Natural killer cell treated with Interleukin-12 subunit alpha and Interleukin-12 subunit beta and Interleukin-15 and Interleukin-18, amount 100 ng/mL, for 72 hours (primary cell): ENCODE measurements around the gene TXNL1. TPM values are rescaled to one million over a fixed set of nuclear protein-coding genes. Genes with fewer than 3 reads are reported as not detected.

Experiments
- ATAC-seq, 2 donors: fragments of 150-1000 bp; cut with Tn5 transposase in 1 of 2; sonication (Bioruptor Pico), chemical (Tn5 transposase) in 1 of 2; 2 replicates each; pipeline ENCODE4 v1.10.0; 2021
- DNase-seq: peaks from one replicate; pipeline ENCODE4 v3.0.0; 2022; ENCODE audit warnings: low spot score
- H3K27ac Mint-ChIP-seq, 2 donors: 1 replicate in 1 of 2; 2 replicates in 1 of 2; pipeline ENCODE4 v1.8.0; 2022; ENCODE audit warnings: mixed read lengths in 2 of 2, mild to moderate bottlenecking in 1 of 2, moderate library complexity in 1 of 2
- H3K27me3 Mint-ChIP-seq, 2 donors: 1 replicate in 1 of 2; 2 replicates in 1 of 2; pipeline ENCODE4 v1.8.0; 2022; ENCODE audit warnings: mixed read lengths in 2 of 2
- H3K36me3 Mint-ChIP-seq: one replicate; pipeline ENCODE4 v1.8.0; 2022; ENCODE audit warnings: mixed read lengths
- H3K4me1 Mint-ChIP-seq, 2 donors: 1 replicate in 1 of 2; 2 replicates in 1 of 2; pipeline ENCODE4 v1.8.0; 2022; ENCODE audit warnings: low read depth in 2 of 2, mixed read lengths in 2 of 2, mild to moderate bottlenecking in 1 of 2
- H3K4me3 Mint-ChIP-seq: one replicate; pipeline ENCODE4 v1.8.0; 2022; ENCODE audit warnings: mixed read lengths
- H3K9me3 Mint-ChIP-seq: 2 replicates; pipeline ENCODE4 v1.8.0; 2022; ENCODE audit warnings: mixed read lengths
- total RNA-seq, 2 donors: library from RNA; stranded (reverse); gene quantifications; one replicate each; pipeline ENCODE4 v1.2.3, GENCODE V29; 2022

Gene TXNL1
- total RNA-seq, 2 donors from 2014 or later, result 50.3 to 60.5 TPM

DNA sequence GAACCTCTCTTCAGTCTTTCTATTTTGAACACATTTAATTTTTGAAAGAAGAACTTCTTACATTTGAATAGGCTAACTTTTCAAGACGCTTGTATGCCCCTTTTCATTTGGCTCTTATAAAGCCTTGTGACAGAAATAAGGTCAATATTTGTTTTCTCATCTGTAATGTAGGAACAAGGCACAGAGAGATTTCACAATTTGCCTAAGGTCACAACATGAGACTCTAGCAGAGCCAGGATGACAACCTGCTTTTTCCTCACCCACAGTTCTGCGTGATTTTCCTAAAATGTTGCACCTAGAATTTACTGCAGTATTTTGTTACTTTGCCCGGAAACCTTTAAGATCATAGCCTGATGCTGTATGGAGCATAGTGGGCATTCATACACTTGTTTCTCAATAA lies 67.4 kb downstream of the TXNL1 start:
- ATAC-seq (no peak), DNase-seq (no peak)
- Mint-ChIP-seq H3K27me3 (peaks cover 3 to 7% of the 10 kb centered on the region in 2 donors), H3K4me3 (no peak overlapping the region), H3K27ac (no peak overlapping the region), H3K36me3 (no peaks in the 10 kb centered on the region), H3K4me1 (peaks cover 0 to 10% of the 10 kb centered on the region in 2 donors), H3K9me3 (no peaks in the 10 kb centered on the region)

DNA sequence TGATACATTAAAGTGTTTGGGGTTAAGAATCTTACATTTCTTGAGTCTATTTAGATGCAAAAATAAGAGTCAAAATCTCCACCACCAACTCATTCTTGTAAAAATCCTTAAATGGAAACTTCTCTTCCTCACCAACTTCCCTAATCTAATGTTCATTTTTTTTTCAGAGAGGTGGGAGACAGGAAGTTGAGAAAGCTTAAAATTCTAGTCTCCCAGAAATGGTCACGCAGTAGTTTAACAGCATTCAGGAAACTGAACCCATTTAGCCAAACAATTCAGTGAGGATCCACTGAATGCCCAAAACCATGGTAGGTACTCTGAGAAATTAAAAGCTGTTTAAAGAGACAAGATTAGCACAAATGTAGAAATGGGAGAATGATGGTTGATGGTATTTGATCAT lies 69.0 kb downstream of the TXNL1 start:
- ATAC-seq (no peak), DNase-seq (no peak)
- Mint-ChIP-seq H3K4me1 (peaks cover 0 to 10% of the 10 kb centered on the region in 2 donors), H3K27ac (no peak overlapping the region), H3K9me3 (no peaks in the 10 kb centered on the region), H3K36me3 (no peaks in the 10 kb centered on the region), H3K27me3 (peaks cover 3 to 7% of the 10 kb centered on the region in 2 donors), H3K4me3 (no peak overlapping the region)

DNA sequence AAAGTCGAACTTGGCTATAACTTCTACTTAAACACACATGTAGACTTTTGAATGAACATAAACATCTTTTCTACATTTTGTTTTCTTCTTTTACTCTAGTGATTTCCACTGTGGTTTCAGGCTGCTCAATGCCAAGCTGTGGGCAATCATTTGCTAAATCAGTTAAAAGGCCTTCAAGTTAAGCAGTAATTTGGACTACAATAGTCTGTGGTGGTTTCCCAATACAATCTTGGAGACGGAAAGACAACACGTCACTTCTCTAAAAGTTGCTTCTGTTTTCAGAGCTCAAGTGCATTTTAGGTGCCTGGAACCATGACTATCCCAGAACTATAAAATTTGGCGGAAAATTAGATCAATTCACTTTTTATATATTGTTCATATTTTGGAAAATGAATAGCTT lies 69.4 kb downstream of the TXNL1 start:
- DNase-seq (no peak), ATAC-seq (no peak)
- Mint-ChIP-seq H3K36me3 (no peaks in the 10 kb centered on the region), H3K27ac (no peak overlapping the region), H3K4me1 (peaks cover 0 to 10% of the 10 kb centered on the region in 2 donors), H3K27me3 (peaks cover 3 to 7% of the 10 kb centered on the region in 2 donors), H3K9me3 (no peaks in the 10 kb centered on the region), H3K4me3 (no peak overlapping the region)

DNA sequence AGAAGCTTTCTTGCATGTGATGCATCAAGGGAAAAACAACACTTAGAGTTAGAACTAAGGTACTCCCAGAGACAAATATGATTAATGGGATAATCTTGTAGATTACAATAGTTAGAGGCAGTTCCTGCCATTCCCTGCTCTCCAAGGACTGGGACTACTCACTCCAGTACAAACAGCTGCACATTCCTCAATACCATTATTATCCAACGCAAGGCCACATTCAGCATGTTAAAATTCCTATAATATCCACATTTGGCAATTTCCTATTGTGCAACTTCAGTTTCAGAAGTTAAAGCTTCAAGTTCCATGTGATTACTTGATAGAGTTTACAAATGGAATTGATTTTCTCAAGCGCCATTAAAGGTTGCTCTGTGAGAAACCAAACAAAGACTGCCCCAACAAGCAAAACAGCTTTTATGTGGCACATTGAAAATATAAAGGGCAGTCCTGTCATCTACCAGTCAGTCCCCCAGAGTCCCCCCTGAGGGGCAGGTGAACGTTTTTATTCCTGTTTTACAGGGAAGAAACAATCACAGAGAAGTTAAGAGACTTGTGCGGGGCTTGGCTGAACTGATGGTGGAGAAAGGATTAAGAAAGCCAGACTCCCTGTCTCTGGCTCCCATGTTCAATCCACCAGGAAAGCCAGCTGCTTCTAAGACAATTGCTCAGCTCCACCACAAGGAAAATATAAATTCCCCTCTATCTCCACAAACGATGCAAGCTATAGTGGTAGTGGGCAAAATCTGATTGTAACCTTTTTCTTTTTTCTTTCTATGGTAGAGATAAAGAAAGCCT lies 72.6 kb downstream of the TXNL1 start:
- Mint-ChIP-seq H3K9me3 (no peaks in the 10 kb centered on the region), H3K4me1 (no peaks in the 10 kb centered on the region), H3K27me3 (peaks cover 2 to 3% of the 10 kb centered on the region in 2 donors), H3K4me3 (no peak overlapping the region), H3K27ac (no peak overlapping the region), H3K36me3 (no peaks in the 10 kb centered on the region)
- ATAC-seq, result no peak
- no peak for DNase-seq

DNA sequence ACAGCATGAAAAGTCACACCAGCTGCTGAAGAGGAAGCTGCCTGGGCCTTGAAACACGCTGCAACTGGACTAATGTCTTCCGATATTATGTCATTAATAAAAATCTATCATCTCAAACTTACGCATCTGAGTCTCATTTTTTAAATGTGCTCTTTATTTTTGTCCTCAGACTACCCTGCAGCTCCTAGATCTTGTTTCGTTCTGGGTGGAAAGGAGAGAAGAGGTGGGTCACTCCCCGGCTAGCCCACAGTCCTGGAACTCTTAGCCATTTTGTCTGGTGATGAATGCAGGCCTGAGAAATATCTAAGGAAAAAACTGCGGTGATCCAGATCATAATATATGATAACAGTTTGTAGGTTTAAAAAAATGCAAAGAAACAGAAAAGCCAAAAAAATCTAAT lies 73.3 kb downstream of the TXNL1 start:
- H3K4me3 Mint-ChIP-seq, result no peak overlapping the region
- no peak for ATAC-seq
- peaks cover 0 to 3% of the 10 kb centered on the region in 2 donors for H3K27me3 Mint-ChIP-seq
- H3K4me1 Mint-ChIP-seq, result no peaks in the 10 kb centered on the region
- no peak overlapping the region for H3K27ac Mint-ChIP-seq
- H3K36me3 Mint-ChIP-seq, result no peaks in the 10 kb centered on the region
- DNase-seq, result no peak
- no peaks in the 10 kb centered on the region for H3K9me3 Mint-ChIP-seq

DNA sequence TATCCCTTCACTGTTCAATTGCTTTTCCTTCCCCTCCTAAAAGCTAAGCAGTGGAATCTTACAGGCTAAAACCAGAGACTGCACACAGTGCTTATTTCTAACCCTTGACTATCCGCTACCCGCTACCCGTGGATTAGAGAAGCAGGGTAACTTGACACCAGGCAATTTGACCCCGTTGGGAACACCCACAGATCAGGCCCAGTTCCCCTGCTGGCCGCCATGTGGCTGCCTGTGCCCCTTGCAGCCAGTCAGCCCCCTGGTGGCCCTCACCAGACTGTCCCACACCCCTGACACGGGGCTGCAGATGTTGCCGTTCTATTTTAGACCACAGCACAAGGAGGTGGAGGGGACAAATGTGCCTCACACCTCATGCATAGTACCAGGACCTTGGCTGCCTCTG lies 74.8 kb downstream of the TXNL1 start:
- Mint-ChIP-seq H3K9me3 (no peaks in the 10 kb centered on the region), H3K36me3 (no peaks in the 10 kb centered on the region), H3K27me3 (peaks cover 0 to 11% of the 10 kb centered on the region in 2 donors), H3K4me1 (no peaks in the 10 kb centered on the region), H3K4me3 (no peak overlapping the region), H3K27ac (no peak overlapping the region)
- ATAC-seq (peak; percentile 52 to 55), DNase-seq (no peak)

DNA sequence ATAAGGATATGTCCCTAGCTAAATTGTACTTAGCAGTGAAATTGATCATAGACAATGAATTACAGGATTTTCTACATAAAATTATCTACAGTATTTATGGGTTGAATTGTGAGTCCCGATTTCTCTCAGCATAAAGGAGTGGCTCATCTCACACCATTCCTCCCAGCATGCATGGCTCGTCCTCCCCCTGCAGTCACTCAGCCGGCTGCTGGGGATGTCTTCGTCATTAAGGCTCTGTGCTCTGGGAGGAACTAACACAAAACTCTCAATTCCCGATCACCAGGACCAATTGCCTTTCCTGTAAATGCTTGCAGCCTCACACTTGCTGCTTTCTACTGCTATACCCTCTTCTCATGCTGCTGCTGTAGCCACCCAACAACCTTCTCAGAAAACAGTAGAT lies 75.9 kb downstream of the TXNL1 start:
- H3K9me3 Mint-ChIP-seq, result no peaks in the 10 kb centered on the region
- no peak for ATAC-seq
- peaks cover 0 to 11% of the 10 kb centered on the region in 2 donors for H3K27me3 Mint-ChIP-seq
- H3K27ac Mint-ChIP-seq, result no peak overlapping the region
- no peak for DNase-seq
- H3K4me3 Mint-ChIP-seq, result no peak overlapping the region
- no peaks in the 10 kb centered on the region for H3K4me1 Mint-ChIP-seq
- no peaks in the 10 kb centered on the region for H3K36me3 Mint-ChIP-seq

- ATAC-seq, result no peak
- no peak for DNase-seq
- H3K27me3 Mint-ChIP-seq, result peaks cover 0 to 11% of the 10 kb centered on the region in 2 donors
- no peaks in the 10 kb centered on the region for H3K36me3 Mint-ChIP-seq
- no peaks in the 10 kb centered on the region for H3K9me3 Mint-ChIP-seq
- no peak overlapping the region for H3K4me3 Mint-ChIP-seq
- no peaks in the 10 kb centered on the region for H3K4me1 Mint-ChIP-seq
- H3K27ac Mint-ChIP-seq, result no peak overlapping the region
Observed at GRCh38 chr18:56560992-56561391, 77.4 kb downstream of the TXNL1 start.

DNA sequence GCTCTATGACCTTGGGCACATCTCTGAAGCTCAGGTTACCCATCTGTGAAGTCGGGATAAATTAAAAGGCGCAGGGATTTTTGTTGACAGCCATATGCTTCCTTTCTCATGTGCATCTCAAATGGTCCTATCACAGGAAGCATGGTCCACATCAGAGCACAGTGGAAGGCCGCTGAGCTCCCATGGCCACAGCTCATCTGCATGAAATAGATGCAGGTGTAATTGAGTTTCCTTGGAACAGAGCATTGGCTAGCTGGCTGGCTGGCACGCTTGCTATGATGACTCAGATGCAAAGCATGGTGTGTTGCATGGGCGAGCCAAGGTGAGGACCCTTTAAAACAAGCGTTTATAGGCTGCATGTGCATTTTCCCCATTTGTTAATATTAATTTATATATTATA lies 79.3 kb downstream of the TXNL1 start:
- Mint-ChIP-seq H3K4me3 (no peak overlapping the region), H3K27me3 (peaks cover 7 to 16% of the 10 kb centered on the region in 2 donors), H3K9me3 (no peaks in the 10 kb centered on the region), H3K4me1 (no peaks in the 10 kb centered on the region), H3K27ac (no peak overlapping the region), H3K36me3 (no peaks in the 10 kb centered on the region)
- no peak for ATAC-seq
- DNase-seq, result no peak

- Mint-ChIP-seq H3K9me3 (no peaks in the 10 kb centered on the region), H3K27me3 (peaks cover 7 to 16% of the 10 kb centered on the region in 2 donors), H3K4me1 (no peaks in the 10 kb centered on the region), H3K36me3 (no peaks in the 10 kb centered on the region), H3K4me3 (no peak overlapping the region), H3K27ac (no peak overlapping the region)
- DNase-seq (no peak), ATAC-seq (no peak)
Observed at GRCh38 chr18:56556907-56557306, 81.5 kb downstream of the TXNL1 start.

DNA sequence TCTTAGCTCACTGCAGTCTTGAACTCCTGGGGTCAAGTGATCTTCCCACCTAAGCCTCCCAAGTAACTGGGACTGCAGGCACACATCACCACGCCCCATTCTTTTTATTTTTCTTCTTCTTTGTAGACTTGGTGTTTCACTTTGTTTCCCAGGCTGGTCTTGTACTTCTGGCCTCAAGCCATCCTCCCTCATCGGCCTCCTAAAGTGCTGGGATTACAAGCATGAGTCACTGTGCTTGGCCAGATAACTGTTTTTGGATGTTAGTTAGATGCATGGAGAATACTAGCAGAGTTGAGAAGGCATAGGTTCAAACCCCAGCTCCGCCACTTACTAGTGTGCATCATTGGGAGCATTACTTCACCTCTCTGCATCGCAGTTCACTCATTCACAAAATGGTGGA lies 88.3 kb downstream of the TXNL1 start:
- H3K27me3 Mint-ChIP-seq, result peaks cover 5 to 16% of the 10 kb centered on the region in 2 donors
- DNase-seq (no peak), ATAC-seq (no peak)
- H3K9me3 Mint-ChIP-seq, result no peaks in the 10 kb centered on the region
- no peak overlapping the region for H3K27ac Mint-ChIP-seq
- no peaks in the 10 kb centered on the region for H3K4me1 Mint-ChIP-seq
- H3K36me3 Mint-ChIP-seq, result no peaks in the 10 kb centered on the region
- H3K4me3 Mint-ChIP-seq, result no peak overlapping the region

Other genes with a start within 250 kb of the TXNL1 start
- gene WDR7, start 12.8 kb upstream of the TXNL1 start, total RNA-seq, result 10 to 100 TPM; 51.1 to 69.1 TPM